ENCODE results near the gene TMEM59.

Gene TMEM59

DNA sequence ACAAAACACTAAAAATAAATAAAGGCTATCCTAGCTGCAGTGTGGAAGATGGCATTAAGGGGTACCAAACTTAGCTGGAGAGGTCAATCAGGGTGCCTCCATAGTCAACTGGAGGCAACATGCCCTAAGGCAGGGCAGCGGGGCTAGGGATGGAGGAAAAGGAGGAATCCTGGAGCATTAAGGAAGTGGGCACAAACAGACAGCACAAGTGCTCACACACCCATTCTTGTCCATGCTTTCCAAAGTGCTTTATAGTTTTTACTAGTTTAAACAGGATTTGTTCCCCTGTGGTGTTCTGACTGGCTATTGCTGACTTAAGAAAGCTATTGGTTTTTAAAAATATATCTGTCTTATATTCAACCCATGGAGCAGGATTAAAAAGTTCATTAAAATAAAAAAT, 33.8 kb upstream of the TMEM59 start:
- H3K4me3 ChIP-seq (ENCODE audit: low read length): no peak overlapping the region
- no peak overlapping the region for H3K27ac ChIP-seq (ENCODE audit: low read depth, low read length)
- H3K9me3 ChIP-seq (ENCODE audit: control insufficient read depth, insufficient read depth, low read length): no peaks in the 10 kb centered on the region
- H3K27me3 ChIP-seq (ENCODE audit: control insufficient read depth, low read length): no peaks in the 10 kb centered on the region
- H3K79me2 ChIP-seq (ENCODE audit: control insufficient read depth, low read length): no peaks in the 10 kb centered on the region
- no peaks in the 10 kb centered on the region for H3F3A ChIP-seq (ENCODE audit: control insufficient read depth, insufficient read depth)
- no peaks in the 10 kb centered on the region for H4K20me1 ChIP-seq (ENCODE audit: control insufficient read depth, insufficient read depth, low read depth, low read length)
- no peak overlapping the region for H3K4me2 ChIP-seq (ENCODE audit: low read length)
- H3K4me1 ChIP-seq (ENCODE audit: control insufficient read depth, low read length): no peaks in the 10 kb centered on the region
- H3K9me2 ChIP-seq (replicated peaks; ENCODE audit: control insufficient read depth, low read length): no peaks in the 10 kb centered on the region
- H3K36me3 ChIP-seq (ENCODE audit: control insufficient read depth, low read length): no peaks in the 10 kb centered on the region
- TF ChIP-seq, protein P1, sequence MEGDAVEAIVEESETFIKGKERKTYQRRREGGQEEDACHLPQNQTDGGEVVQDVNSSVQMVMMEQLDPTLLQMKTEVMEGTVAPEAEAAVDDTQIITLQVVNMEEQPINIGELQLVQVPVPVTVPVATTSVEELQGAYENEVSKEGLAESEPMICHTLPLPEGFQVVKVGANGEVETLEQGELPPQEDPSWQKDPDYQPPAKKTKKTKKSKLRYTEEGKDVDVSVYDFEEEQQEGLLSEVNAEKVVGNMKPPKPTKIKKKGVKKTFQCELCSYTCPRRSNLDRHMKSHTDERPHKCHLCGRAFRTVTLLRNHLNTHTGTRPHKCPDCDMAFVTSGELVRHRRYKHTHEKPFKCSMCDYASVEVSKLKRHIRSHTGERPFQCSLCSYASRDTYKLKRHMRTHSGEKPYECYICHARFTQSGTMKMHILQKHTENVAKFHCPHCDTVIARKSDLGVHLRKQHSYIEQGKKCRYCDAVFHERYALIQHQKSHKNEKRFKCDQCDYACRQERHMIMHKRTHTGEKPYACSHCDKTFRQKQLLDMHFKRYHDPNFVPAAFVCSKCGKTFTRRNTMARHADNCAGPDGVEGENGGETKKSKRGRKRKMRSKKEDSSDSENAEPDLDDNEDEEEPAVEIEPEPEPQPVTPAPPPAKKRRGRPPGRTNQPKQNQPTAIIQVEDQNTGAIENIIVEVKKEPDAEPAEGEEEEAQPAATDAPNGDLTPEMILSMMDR (IDR thresholded peaks at IDR 0.05; ENCODE audit: low read depth, low read length, poor library complexity, severe bottlenecking): no peak
- no peak for TF ChIP-seq EZH2phosphoT487 (IDR thresholded peaks at IDR 0.05; ENCODE audit: borderline replicate concordance, low read length)

DNA sequence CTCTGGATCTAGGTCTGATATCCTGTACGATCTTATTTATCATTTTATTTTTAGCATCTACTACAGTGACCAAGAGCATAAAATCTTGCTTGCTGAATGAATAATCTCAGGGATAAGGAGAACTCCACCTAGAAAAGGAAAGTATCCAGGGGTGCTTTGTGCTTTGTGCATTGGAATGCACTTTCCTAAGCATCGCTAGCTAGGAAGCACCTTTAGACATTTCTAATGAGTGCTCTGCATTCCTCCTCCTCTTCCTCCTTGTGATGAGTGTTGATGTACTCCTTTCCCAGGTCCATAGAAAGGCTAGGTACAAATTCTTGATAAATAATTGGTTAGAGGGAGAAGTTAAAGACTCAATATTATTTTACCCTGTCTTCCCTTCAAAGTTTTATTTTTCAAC, 31.8 kb upstream of the TMEM59 start:
- no peaks in the 10 kb centered on the region for H3K9me2 ChIP-seq (replicated peaks; ENCODE audit: control insufficient read depth, low read length)

DNA sequence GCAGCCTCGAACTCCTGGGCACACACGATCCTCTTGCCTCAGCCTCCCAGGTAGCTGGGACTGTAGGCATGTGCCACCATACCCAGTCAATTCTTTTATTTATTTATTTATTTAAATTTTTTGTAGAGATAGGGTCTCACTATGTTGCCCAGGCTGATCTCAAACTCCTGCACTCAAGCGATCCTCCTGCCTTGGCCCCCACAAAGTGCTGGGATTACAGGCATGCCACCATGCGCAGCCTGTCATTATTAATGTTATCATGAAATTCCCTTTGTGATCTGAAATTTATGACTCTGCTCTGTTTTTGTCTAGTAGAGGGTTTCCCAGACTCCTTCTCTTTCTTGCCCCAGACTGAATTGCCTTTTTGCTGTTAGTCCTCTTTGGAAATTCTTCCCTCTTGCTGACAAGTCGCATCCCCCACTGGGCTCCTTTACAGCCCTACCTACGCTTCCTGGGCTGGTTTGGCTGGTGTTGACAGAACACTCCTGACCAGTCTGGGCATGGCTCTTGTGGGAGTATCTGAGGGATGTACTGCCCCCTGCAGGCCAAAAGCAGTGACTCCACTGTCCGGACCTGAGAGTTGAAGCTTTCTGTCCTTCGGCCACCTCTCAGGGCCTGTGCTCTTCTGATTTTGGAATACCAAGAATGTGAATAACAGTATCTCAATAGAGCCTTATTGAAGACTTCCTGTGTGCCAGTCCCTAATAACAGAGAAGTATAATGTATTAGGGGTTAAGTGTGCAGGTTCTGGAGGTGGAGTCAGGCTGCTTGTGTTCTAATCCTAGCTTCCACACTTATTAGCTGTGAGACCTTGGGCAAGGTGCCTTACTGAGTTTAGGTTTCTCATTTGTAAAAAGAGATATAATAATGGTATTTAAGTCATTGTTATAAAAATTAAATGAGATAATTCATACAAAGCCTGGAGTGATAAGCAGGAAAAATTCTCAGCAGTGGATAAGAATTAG, 28.6 kb upstream of the TMEM59 start:
- no peak overlapping the region for H3K4me3 ChIP-seq (ENCODE audit: low read length)
- no peaks in the 10 kb centered on the region for H3K4me1 ChIP-seq (ENCODE audit: control insufficient read depth, low read length)
- no peaks in the 10 kb centered on the region for H3K27me3 ChIP-seq (ENCODE audit: control insufficient read depth, low read length)
- H3K9me2 ChIP-seq (replicated peaks; ENCODE audit: control insufficient read depth, low read length): no peaks in the 10 kb centered on the region
- H3K79me2 ChIP-seq (ENCODE audit: control insufficient read depth, low read length): no peaks in the 10 kb centered on the region
- no peak for TF ChIP-seq EZH2phosphoT487 (IDR thresholded peaks at IDR 0.05; ENCODE audit: borderline replicate concordance, low read length)
- TF ChIP-seq, protein P1 (IDR thresholded peaks at IDR 0.05; ENCODE audit: low read depth, low read length, poor library complexity, severe bottlenecking): peak; percentile 96
- no peak overlapping the region for H3K4me2 ChIP-seq (ENCODE audit: low read length)
- no peaks in the 10 kb centered on the region for H3F3A ChIP-seq (ENCODE audit: control insufficient read depth, insufficient read depth)
- H3K36me3 ChIP-seq (ENCODE audit: control insufficient read depth, low read length): no peaks in the 10 kb centered on the region
- H3K9me3 ChIP-seq (ENCODE audit: control insufficient read depth, insufficient read depth, low read length): no peaks in the 10 kb centered on the region
- no peak overlapping the region for H3K27ac ChIP-seq (ENCODE audit: low read depth, low read length)
- no peaks in the 10 kb centered on the region for H4K20me1 ChIP-seq (ENCODE audit: control insufficient read depth, insufficient read depth, low read depth, low read length)

More for the DNA sequence above, 31.8 kb upstream of the TMEM59 start:
- Histone ChIP-seq H4K20me1 (ENCODE audit: control insufficient read depth, insufficient read depth, low read depth, low read length) (no peaks in the 10 kb centered on the region), H3K9me3 (ENCODE audit: control insufficient read depth, insufficient read depth, low read length) (no peaks in the 10 kb centered on the region), H3K27me3 (ENCODE audit: control insufficient read depth, low read length) (no peaks in the 10 kb centered on the region), H3K4me1 (ENCODE audit: control insufficient read depth, low read length) (no peaks in the 10 kb centered on the region), H3K4me2 (ENCODE audit: low read length) (no peak overlapping the region), H3K36me3 (ENCODE audit: control insufficient read depth, low read length) (no peaks in the 10 kb centered on the region), H3K4me3 (ENCODE audit: low read length) (no peak overlapping the region), H3F3A (ENCODE audit: control insufficient read depth, insufficient read depth) (no peaks in the 10 kb centered on the region), H3K27ac (ENCODE audit: low read depth, low read length) (no peak overlapping the region), H3K79me2 (ENCODE audit: control insufficient read depth, low read length) (no peaks in the 10 kb centered on the region)
- no peak for TF ChIP-seq EZH2phosphoT487 (IDR thresholded peaks at IDR 0.05; ENCODE audit: borderline replicate concordance, low read length)
- TF ChIP-seq, protein P1 (IDR thresholded peaks at IDR 0.05; ENCODE audit: low read depth, low read length, poor library complexity, severe bottlenecking): no peak
